SK-N-SH treated with all-trans-retinoic acid at 6 μM for 48 hours (cell line): ENCODE results near the gene MGAT5B.

Source experiments
- CREB5 ChIP-seq: fragments of 250-450 bp; sonication (Bioruptor Pico); IDR thresholded peaks from 2 replicates; pipeline ENCODE4 v1.5.1; 2020; ENCODE audit warnings: low read depth, mild to moderate bottlenecking, moderate library complexity
- OSR1 ChIP-seq: fragments of 250-450 bp; sonication (Bioruptor Pico); IDR thresholded peaks from 2 replicates; pipeline ENCODE4 v1.8.0; 2022; ENCODE audit warnings: moderate library complexity, mild to moderate bottlenecking, inconsistent platforms
- PATZ1 ChIP-seq: fragments of 250-450 bp; sonication (Bioruptor Pico); IDR thresholded peaks from 2 replicates; pipeline ENCODE4 v1.8.0; 2020; ENCODE audit warnings: mild to moderate bottlenecking, moderate library complexity, borderline replicate concordance
- ZFP30 ChIP-seq: fragments of 450-650 bp; formaldehyde crosslinking; IDR thresholded peaks from 2 replicates; pipeline ENCODE4 v1.5.0; 2022; ENCODE audit warnings: mild to moderate bottlenecking, moderate library complexity
- ZNF8 ChIP-seq: fragments of 450-650 bp; formaldehyde crosslinking; IDR thresholded peaks from 2 replicates; pipeline ENCODE4 v1.5.0; 2020; ENCODE audit warnings: mild to moderate bottlenecking, moderate library complexity

GRCh38 chr17:76953946-76954345 lies 85.7 kb downstream of the MGAT5B start:
- TF ChIP-seq OSR1 (CRISPR knock-in tag) (no peak), PATZ1 (CRISPR knock-in tag) (no peak), ZNF8 (CRISPR knock-in tag) (no peak), CREB5 (no peak), ZFP30 (no peak)
